Stimulated activated CD8-positive, alpha-beta memory T cell treated with anti-CD3 and anti-CD28 coated beads, Interleukin-7, amount 100 ng/mL, for 24 hours (primary cell): Measurements from ENCODE around the gene RAI14.
"Not testable (repeated sequence)": the region's sequence is repeated elsewhere in the genome, so short reads cannot be mapped to it uniquely, and the experiment has no call there.

Experiments
- DNase-seq: peaks from one replicate; pipeline ENCODE4 v3.0.0-alpha.2; 2020; ENCODE audit warnings: low read depth

The RAI14 gene

DNA sequence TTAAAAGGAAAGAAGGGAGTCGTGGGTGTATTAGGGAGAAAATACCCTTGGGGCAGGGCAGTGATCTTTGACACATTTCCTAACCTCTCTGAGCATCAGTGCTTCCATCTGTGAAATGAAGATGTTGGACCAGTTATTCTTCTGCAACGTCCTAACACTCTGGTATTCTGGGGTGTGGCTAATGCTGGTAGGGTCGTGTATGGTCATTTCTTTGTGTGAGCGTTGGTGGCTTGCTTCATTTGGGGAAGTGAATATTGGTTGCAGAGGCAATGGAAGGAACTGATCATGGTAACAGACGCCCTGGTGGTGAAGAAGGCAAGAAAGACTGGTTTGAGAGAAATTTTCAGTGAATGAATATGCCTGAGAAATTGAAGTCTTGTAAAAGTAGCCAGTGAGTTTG lies 114.9 kb downstream of the RAI14 start:
- no peak for DNase-seq

- no peak for DNase-seq
These were observed 116.4 kb downstream of the RAI14 start for GRCh38 chr5:34772267-34773098.

DNA sequence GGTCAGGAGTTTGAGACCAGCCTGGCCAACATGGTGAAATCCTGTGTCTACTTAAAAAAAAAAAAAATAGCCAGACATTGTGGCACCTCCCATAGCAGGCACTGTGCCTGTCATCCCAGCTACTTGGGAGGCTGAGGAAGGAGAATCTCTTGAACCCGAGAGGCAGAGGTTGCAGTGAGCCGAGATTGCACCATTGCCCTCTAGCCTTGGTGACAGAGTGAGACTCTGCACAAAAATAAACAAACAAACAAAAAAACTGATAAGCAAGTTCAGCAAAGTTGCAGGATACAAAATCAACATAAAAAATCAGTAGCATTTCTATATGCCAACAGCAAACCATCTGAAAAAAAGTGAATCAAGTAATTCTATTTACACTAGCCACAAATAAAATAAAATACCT lies 118.0 kb downstream of the RAI14 start:
- no peak for DNase-seq

GRCh38 chr5:34774678-34775077 lies 118.5 kb downstream of the RAI14 start:
- not testable (repeated sequence) for DNase-seq

DNA sequence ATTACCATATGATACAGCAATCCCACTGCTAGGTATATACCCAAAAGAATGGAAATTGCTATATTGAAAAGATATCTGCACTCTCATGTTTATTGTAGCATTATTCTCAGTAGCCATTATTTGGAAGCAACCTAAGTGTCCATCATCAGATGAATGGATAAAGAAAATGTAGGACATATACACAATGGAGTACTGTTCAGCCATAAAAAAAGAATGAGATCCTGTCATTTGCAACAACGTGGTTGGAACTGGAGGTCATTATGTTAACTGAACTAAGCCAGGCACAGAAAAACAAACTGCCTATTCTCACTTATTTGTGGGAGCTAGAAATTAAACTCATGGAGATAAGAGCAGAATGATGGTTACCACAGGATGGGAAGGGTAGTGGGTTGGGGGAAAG lies 119.8 kb downstream of the RAI14 start:
- no peak for DNase-seq

DNA sequence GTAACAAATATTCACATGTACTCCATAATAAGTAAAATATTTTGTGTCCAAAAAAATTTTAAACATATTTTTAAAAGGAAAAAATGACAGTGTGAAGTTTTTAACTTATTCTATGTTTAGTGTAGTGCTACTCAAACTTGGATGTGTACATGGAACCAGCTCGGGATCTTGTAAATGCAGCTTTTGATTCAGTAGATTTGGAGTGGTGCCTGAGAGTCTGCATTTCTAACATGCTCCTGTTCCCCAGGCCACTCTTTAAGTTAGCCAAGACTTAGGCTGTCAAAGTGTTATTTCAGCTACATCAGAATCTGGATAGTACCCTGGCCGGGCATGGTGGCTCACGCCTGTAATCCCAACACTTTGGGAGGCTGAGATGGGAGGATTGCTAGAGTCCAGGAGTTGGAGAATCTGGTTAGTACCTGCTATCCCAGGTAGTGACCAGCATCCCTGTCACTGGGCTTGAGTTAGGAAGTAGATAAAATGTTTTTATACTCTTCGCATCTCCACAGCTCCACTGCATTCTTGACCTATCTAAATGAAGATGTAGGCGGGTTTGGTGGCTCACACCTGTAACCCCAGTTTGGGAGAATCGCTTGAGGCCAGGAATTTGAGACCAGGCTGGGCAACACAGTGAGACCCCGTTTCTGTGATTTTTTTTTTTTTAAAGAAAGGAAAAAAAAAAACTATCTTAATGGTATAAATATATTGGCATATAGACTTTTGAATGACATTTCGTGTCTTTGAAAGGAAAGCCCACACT lies 122.1 kb downstream of the RAI14 start:
- no peak for DNase-seq

DNA sequence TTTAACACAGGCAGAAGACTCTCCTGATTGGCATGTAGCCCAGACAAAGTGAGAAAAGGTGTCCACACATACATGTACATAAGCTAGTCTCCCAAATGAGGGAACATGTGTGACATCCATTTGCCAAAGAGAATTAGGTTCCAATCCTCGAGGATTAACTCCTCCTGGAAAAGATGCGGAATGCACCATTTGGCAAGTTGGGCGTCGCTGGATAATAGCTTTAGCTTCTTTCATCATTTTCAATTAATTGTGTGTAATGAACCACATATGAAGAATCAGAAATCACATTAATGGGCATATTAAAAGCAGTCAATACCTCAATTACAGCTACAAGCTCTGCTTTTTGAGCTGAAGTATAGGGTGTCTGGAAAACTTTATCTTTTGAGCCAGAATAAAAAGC lies 127.8 kb downstream of the RAI14 start:
- not testable (repeated sequence) for DNase-seq

DNA sequence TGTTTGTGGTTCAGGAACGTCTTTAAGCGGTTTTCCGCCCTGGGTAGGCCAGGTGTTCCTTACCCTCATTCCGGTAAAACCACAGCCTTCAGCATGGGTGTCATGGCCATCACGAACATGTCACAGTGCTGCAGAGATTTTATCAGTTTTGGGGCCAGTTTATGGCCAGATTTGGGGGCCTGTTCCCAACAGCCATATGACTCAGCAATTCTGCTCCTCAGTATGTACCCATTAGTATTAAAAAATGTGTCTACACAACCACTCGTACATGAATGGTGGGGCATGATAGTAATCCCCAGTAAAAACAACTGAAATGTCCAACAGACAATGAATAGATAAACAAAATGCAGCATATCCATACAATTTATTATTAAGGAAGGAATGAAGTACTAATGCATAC lies 130.9 kb downstream of the RAI14 start:
- DNase-seq, result no peak

DNA sequence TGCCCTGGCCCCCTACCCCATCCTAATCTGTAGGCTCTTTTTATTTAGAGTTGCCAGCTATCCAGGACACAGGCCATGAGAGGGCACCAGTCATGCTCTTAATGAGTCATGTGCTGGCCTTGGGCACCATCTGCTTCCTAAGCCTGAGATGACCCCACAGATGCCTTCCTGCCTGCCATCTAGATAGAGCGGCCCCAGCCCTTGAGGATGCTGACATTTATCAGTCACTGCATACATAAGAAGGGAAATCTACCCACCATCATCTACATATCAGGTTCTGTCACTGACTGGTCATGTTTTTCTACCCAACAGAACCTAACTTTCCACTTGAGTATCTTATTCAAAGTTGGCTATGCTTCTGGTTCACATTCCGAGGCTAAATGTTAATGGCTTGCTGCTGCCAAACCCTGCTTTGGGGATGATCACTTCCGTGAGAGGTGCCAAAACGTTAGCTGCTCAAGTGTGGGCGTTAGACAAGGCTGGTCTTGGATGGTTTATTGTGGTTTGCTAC lies 132.9 kb downstream of the RAI14 start:
- no peak for DNase-seq

DNA sequence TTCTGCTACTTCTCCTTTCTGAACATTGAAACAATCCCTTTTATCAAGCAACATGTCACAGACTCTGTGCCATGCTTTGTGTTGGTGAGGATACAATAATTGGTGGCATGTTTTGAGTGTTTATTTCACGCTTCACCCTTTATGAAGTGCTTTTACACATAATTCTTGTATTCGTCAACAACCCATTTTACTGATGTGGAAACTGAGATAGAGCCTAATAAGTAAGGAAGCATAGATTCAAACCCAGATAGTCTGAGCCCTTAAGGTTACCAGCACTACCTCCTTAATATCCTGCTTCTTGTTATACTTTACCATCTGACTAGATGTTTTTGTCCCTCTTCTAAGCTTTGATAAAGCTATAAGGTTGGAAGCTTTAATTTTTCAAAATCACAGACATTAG lies 133.5 kb downstream of the RAI14 start:
- no peak for DNase-seq

- DNase-seq, result no peak
These were observed 133.9 kb downstream of the RAI14 start for GRCh38 chr5:34790069-34790468.

DNA sequence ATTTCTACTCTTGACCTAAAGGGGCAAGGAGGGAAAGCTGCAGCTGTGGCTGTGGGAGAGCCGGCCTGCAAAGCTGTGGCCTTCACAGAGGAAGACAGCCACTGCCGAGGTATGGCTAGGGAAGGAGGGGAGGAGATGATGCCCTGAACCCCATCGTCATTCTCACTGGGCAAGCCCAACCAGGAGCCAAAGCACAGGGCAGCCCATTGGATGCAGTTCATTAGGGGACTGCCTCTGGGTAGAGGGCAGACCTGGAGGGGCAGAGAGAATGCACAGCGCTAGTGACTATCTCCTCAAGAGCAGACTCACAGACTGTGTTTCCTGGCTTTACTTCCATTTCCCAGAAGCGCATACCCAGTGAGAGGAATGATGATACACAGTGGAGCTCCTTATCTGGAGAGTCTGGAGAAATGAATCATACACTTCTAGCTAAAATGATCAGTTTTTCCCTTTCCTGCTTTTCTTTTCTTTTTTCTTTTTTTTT lies 135.7 kb downstream of the RAI14 start:
- DNase-seq, result no peak

DNA sequence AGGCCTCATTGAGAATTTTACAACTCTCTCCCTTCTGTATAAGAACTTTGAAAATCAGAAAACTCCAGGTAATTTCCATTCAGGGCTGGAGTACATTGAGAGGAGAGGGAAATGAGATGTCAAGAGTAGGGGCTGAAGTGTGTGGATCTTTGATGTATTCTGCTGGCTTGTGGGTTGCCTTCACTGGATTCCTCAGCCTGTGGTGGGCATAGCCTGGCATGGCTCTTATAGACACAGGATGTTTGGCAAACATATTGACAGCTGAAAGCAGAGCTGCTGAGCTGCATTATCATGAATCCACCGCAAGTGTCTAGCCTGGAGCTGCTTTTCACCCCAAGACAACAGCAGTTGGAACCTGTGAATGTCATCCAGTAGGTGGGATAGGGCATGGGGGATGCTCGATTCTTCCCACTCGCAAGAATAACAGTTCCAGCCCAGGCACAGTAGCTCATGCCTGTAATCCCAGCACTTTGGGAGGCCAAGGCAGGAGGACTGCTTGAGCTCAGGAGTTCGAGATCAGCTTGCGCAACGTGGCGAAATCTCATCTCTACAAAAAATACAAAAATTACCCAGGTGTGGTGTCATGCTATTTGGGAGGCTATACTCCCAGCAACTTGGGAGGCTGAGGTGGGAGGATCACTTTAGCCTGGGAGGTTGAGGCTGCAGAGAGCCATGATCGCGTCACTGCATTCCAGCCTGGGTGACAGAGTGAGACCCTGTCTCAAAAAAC lies 146.9 kb downstream of the RAI14 start:
- DNase-seq, result no peak

GRCh38 chr5:34803974-34804732 lies 148.0 kb downstream of the RAI14 start:
- no peak for DNase-seq

GRCh38 chr5:34804913-34805312 lies 148.8 kb downstream of the RAI14 start:
- DNase-seq, result no peak

DNA sequence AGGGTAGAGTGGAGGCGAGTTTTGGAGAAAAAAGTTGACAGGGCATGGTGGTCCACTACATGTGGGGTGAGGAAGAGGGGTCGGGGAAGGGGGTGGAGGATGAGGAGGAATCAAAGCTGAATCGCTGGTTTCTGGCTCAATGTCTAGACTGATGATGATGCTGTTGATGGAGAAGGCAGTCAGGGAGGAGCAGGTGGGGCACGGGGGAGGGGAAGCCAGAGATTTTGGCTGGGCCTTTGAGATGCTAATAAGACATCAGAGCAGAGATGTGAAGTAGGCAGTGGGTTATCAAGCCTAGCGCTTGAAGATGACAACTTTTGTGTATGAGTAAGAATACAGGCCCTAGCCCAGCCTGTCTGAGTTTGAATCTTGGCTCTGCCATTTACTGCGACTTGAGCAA lies 150.4 kb downstream of the RAI14 start:
- no peak for DNase-seq

- no peak for DNase-seq
These were observed 155.6 kb downstream of the RAI14 start for GRCh38 chr5:34811706-34812105.

GRCh38 chr5:34813509-34813908 lies 157.4 kb downstream of the RAI14 start:
- no peak for DNase-seq

DNA sequence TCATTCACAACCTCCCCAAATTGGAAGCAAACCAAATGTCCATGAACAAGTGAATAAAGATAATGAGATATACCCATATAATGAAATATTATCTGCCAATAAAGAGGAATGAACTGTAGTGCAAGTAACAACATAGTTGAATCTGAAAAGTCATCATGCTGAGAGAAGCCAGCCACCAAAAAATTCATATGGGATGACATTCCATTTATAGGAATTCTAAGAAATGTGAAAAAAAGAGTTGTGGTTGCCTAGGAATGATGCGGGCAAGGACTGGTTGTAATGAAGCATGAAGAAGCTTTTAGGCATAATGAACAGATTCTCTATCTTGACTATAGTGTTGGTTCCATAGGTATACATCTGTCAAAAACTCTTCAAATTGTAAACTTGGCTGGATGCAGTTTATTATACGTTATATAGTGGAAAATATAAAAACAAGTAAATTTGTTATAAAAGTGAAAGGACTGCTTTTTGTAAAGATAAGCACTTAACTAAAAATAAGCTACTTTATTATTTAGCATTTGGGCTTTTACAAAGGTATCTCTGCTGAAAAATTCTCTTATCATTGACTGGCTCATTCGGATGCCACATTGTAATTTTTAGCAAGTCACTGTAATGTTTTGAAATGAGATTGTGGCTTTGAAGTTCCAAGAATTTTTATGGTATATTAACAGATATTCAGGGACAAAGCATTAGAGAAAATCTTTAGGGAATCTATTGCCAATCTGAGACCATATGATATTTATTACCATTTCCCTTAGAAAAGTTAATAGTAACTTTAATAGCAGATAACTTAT lies 161.6 kb downstream of the RAI14 start:
- DNase-seq, result no peak

DNA sequence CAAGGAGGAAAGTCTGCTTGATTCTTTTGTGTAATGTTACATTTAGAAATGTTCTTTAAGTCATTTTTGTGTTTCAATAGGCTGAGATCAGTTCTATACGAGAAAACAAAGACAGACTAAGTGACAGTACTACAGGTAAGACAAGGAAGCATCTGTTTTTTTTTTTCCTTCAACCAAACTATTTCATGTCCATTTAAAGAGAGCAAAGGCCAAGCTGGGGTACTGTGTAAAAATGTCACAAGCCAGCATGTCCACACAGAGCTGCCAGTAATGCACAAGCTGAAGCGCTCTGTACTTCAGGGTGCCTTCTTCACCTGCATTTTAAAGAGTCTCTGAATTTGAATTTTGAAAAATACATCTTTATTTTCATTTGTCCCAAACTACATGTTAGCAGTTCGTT lies 162.6 kb downstream of the RAI14 start:
- DNase-seq, result no peak

- DNase-seq, result no peak
These were observed 164.5 kb downstream of the RAI14 start for GRCh38 chr5:34820593-34820992.
